ENCODE data around the gene EGF. TPM values are rescaled to one million over a fixed set of nuclear protein-coding genes. Genes with fewer than 3 reads are reported as not detected.
"Not testable (repeated sequence)": the region's sequence is repeated elsewhere in the genome, so short reads cannot be mapped to it uniquely, and the experiment has no call there.

Gene EGF
- total RNA-seq, 2 donors from 2014 or later: not detected

DNA sequence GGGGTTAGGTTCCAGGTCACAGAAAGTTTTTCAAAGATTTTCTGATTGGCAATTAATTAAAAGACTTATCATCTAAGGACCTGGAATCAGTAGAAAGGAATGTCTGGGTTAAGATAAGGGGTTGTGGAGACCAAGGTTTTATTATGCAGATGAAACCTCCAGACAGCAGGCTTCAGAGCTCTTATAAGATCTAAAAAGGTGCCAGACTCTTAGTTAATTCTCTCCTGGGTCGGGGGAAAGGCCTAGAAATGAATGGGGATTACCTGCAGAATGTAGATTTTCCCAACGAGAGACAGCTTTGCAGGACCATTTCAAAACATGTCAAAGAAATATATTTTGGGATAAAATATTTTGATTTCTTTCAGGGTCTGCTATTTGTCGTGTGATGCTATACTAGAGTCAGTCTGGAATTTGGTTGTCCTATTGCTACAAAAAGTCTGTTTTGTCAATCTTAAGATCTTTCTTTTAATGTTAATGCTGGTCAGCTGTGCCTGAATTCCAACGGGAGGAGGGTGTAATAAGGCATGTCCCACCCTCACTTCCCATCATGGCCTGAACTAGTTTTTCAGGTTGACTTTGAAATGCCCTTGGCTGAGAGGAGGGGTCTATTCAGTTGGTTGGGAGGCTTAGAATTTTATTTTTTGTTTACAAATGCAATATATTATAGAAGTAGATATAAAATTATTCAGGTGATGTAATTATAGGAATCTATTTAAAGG is 15.8 kb downstream of the EGF start:
- Mint-ChIP-seq H3K27me3 (ENCODE audit: low read depth) (no peaks in the 10 kb centered on the region), H3K4me1 (ENCODE audit: low read depth) (peaks cover 6% of the 10 kb centered on the region), H3K4me3 (no peak overlapping the region), H3K27ac (no peak overlapping the region), H3K36me3 (ENCODE audit: insufficient read depth in 2 of 2) (no peaks in the 10 kb centered on the region), H3K9me3 (no peaks in the 10 kb centered on the region)
- ATAC-seq (replicated peaks in 1 of 2) (no peak), DNase-seq (no peak)

DNA sequence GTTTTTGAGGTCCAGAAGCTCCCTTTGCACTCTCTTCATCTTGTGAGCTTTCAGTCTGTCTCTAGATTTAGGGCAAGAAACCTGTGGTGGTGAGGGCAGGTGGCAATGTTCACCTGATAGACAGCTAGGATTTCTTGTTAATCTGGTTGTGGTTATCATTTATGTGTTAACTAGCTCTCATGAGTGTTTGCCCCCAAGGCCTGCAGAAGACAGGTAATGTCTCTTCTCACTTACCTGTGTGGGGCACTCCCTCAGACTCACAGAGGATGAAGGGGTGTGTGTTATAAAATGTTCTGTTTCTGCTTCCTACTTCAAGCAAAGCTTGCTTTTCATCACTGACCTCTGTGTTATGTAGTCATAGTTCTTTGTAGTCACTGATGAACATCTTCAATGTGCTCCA is 17.8 kb downstream of the EGF start:
- ATAC-seq (replicated peaks in 1 of 2): no peak
- Mint-ChIP-seq H3K36me3 (ENCODE audit: insufficient read depth in 2 of 2) (no peaks in the 10 kb centered on the region), H3K4me3 (no peak overlapping the region), H3K27ac (no peak overlapping the region), H3K27me3 (ENCODE audit: low read depth) (no peaks in the 10 kb centered on the region), H3K4me1 (ENCODE audit: low read depth) (peaks cover 6% of the 10 kb centered on the region), H3K9me3 (peaks cover 0 to 2% of the 10 kb centered on the region in 2 donors)
- DNase-seq: no peak

DNA sequence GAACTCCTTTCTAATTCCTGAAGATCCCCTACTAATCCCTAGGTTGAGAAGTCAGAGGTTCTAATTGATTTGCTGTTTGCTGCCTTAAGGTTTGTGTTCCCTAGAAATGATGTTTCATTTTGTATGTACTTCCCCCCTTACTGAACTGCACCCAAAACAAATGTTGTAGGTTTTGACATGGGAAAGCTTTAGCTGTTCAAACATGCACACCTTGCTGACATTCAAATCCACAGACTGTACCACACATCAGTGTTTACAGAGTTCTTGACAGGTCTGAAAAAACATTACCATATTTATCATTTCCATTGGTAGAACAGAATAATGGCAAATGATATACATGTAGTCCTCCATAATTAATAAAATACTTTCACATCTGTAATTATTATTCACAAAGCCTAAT is 18.2 kb downstream of the EGF start:
- no peak for DNase-seq
- peaks cover 0 to 2% of the 10 kb centered on the region in 2 donors for H3K9me3 Mint-ChIP-seq
- no peaks in the 10 kb centered on the region for H3K36me3 Mint-ChIP-seq (ENCODE audit: insufficient read depth in 2 of 2)
- no peak for ATAC-seq (replicated peaks in 1 of 2)
- H3K27ac Mint-ChIP-seq: no peak overlapping the region
- peaks cover 6% of the 10 kb centered on the region for H3K4me1 Mint-ChIP-seq (ENCODE audit: low read depth)
- H3K27me3 Mint-ChIP-seq (ENCODE audit: low read depth): no peaks in the 10 kb centered on the region
- no peak overlapping the region for H3K4me3 Mint-ChIP-seq

DNA sequence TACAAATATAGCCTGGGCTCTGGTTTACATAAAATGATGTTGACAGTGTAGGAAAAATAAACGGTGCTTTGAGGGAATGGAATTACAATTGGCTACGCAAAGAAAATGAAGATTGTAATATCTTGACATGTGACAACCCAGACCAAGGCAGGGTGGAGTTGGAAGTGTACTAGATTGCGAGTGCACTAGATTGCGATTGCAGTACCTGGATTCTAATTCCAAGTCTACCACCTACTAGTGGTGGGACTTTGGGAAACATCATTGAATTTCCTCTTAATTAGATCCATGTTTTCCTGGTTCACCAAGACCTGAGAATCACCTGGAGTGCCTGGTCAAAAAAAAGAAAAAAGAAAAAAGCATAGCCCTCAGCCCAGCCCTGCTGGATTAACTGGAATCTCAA is 18.6 kb downstream of the EGF start:
- no peaks in the 10 kb centered on the region for H3K27me3 Mint-ChIP-seq (ENCODE audit: low read depth)
- peaks cover 6% of the 10 kb centered on the region for H3K4me1 Mint-ChIP-seq (ENCODE audit: low read depth)
- H3K9me3 Mint-ChIP-seq: peaks cover 0 to 2% of the 10 kb centered on the region in 2 donors
- DNase-seq: no peak
- no peak overlapping the region for H3K27ac Mint-ChIP-seq
- no peak for ATAC-seq (replicated peaks in 1 of 2)
- no peaks in the 10 kb centered on the region for H3K36me3 Mint-ChIP-seq (ENCODE audit: insufficient read depth in 2 of 2)
- H3K4me3 Mint-ChIP-seq: no peak overlapping the region

DNA sequence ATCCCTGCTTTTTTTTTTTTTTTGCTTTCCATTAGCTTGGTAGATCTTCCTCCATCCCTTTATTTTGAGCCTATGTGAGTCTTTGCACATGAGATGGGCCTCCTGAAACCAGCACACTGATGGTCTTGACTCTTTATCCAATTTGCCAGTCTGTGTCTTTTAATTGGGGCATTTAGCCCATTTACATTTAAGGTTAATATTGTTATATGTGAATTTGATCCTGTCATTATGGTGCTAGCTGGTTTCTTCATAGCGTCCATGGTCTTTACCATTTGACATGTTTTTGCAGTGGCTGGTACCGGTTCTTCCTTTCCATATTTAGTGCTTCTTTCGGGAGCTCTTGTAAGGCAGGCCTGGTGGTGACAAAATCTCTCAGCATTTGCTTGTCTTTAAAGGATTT is 24.7 kb downstream of the EGF start:
- not testable (repeated sequence) for H3K36me3 Mint-ChIP-seq (ENCODE audit: insufficient read depth in 2 of 2); H3K27ac Mint-ChIP-seq; DNase-seq; H3K4me1 Mint-ChIP-seq (ENCODE audit: low read depth); ATAC-seq (replicated peaks in 1 of 2); H3K9me3 Mint-ChIP-seq; H3K4me3 Mint-ChIP-seq
- peaks cover 23% of the 10 kb centered on the region for H3K27me3 Mint-ChIP-seq (ENCODE audit: low read depth)

DNA sequence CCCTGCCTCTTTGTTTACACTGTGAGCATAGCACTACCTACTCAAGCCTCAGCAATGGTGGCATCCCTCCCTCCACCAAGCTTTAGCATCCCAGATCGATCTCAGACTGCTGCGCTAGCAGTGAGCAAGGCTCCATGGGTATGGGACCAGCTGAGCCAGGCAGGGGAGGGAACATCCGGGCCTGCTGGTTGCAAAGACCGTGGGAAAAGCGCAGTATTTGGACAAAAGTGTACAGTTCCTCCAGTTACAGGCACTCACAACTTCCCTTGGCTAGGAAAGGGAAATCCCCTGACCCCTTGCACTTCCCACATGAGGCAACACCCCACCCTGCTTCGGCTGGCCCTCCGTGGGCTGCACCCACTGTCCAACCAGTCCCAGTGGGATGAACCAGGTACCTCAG is 26.5 kb downstream of the EGF start:
- ATAC-seq (replicated peaks in 1 of 2) (no peak), DNase-seq (no peak)
- H3K36me3 Mint-ChIP-seq (ENCODE audit: insufficient read depth in 2 of 2): no peaks in the 10 kb centered on the region
- peaks cover 23% of the 10 kb centered on the region for H3K27me3 Mint-ChIP-seq (ENCODE audit: low read depth)
- H3K9me3 Mint-ChIP-seq: peaks cover 0 to 1% of the 10 kb centered on the region in 2 donors
- no peak overlapping the region for H3K27ac Mint-ChIP-seq
- no peak overlapping the region for H3K4me3 Mint-ChIP-seq
- no peaks in the 10 kb centered on the region for H3K4me1 Mint-ChIP-seq (ENCODE audit: low read depth)

GRCh38 chr4:109942292-109942926 is 29.7 kb downstream of the EGF start:
- no peak overlapping the region for H3K27ac Mint-ChIP-seq
- DNase-seq: no peak
- peaks cover 20% of the 10 kb centered on the region for H3K4me1 Mint-ChIP-seq (ENCODE audit: low read depth)
- no peak for ATAC-seq (replicated peaks in 1 of 2)
- H3K27me3 Mint-ChIP-seq (ENCODE audit: low read depth): peaks cover 13% of the 10 kb centered on the region
- peaks cover 0 to 1% of the 10 kb centered on the region in 2 donors for H3K9me3 Mint-ChIP-seq
- no peaks in the 10 kb centered on the region for H3K36me3 Mint-ChIP-seq (ENCODE audit: insufficient read depth in 2 of 2)
- H3K4me3 Mint-ChIP-seq: no peak overlapping the region

GRCh38 chr4:109943745-109944144 is 31.1 kb downstream of the EGF start:
- ATAC-seq (replicated peaks in 1 of 2): no peak

GRCh38 chr4:109944591-109944990 is 31.9 kb downstream of the EGF start:
- peaks cover 41% of the 10 kb centered on the region for H3K4me1 Mint-ChIP-seq (ENCODE audit: low read depth)
- H3K27me3 Mint-ChIP-seq (ENCODE audit: low read depth): no peaks in the 10 kb centered on the region
- ATAC-seq (replicated peaks in 1 of 2) (no peak), DNase-seq (no peak)
- H3K4me3 Mint-ChIP-seq: no peak overlapping the region
- H3K36me3 Mint-ChIP-seq (ENCODE audit: insufficient read depth in 2 of 2): no peaks in the 10 kb centered on the region
- H3K27ac Mint-ChIP-seq: no peak overlapping the region
- H3K9me3 Mint-ChIP-seq: no peaks in the 10 kb centered on the region

More at GRCh38 chr4:109943745-109944144, 31.1 kb downstream of the EGF start:
- Mint-ChIP-seq H3K4me3 (no peak overlapping the region), H3K4me1 (ENCODE audit: low read depth) (peaks cover 33% of the 10 kb centered on the region), H3K27me3 (ENCODE audit: low read depth) (peaks cover 3% of the 10 kb centered on the region), H3K27ac (no peak overlapping the region), H3K9me3 (no peaks in the 10 kb centered on the region), H3K36me3 (ENCODE audit: insufficient read depth in 2 of 2) (no peaks in the 10 kb centered on the region)
- DNase-seq: no peak

GRCh38 chr4:109945056-109945455 is 32.4 kb downstream of the EGF start:
- Mint-ChIP-seq H3K27me3 (ENCODE audit: low read depth) (no peaks in the 10 kb centered on the region), H3K4me1 (ENCODE audit: low read depth) (peaks cover 45% of the 10 kb centered on the region), H3K36me3 (ENCODE audit: insufficient read depth in 2 of 2) (no peaks in the 10 kb centered on the region), H3K27ac (peak overlapping the region; percentile 81), H3K4me3 (peak overlapping the region in 1 of 2 donors; percentile 29), H3K9me3 (no peaks in the 10 kb centered on the region)
- DNase-seq: peak; percentile 40 to 63
- ATAC-seq (replicated peaks in 1 of 2): peak; percentile 54 to 56

DNA sequence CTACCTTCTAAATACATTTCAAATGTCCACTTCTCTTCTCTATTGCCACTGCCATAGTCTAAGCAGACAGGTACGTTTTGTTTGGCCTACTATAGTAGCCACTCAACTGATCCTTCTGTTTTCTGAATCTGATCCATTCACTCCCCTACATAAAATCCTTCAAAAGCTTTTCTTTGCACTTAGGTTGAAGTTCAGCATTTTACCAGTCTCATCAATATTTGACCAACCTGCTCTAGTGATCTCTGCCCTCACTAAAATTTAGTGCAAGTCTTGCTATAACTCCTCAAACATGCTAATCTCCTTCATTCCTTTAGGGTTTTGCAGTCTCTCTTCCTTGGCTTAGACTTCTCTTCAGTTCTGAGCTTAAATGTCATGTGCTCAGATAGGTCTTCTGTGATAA is 33.4 kb downstream of the EGF start:
- H3K36me3 Mint-ChIP-seq (ENCODE audit: insufficient read depth in 2 of 2): no peaks in the 10 kb centered on the region
- no peaks in the 10 kb centered on the region for H3K27me3 Mint-ChIP-seq (ENCODE audit: low read depth)
- DNase-seq (no peak), ATAC-seq (replicated peaks in 1 of 2) (no peak)
- H3K27ac Mint-ChIP-seq: no peak overlapping the region
- no peaks in the 10 kb centered on the region for H3K9me3 Mint-ChIP-seq
- peaks cover 53% of the 10 kb centered on the region for H3K4me1 Mint-ChIP-seq (ENCODE audit: low read depth)
- no peak overlapping the region for H3K4me3 Mint-ChIP-seq

- H3K9me3 Mint-ChIP-seq: no peaks in the 10 kb centered on the region
- H3K4me3 Mint-ChIP-seq: peak overlapping the region; percentile 44 to 81
- peak overlapping the region; percentile 81 for H3K27ac Mint-ChIP-seq
- H3K36me3 Mint-ChIP-seq (ENCODE audit: insufficient read depth in 2 of 2): no peaks in the 10 kb centered on the region
- H3K4me1 Mint-ChIP-seq (ENCODE audit: low read depth): peaks cover 53% of the 10 kb centered on the region
- H3K27me3 Mint-ChIP-seq (ENCODE audit: low read depth): peaks cover 6% of the 10 kb centered on the region
- ATAC-seq (replicated peaks in 1 of 2) (peak; percentile 86 to 87), DNase-seq (peak in 1 of 2 donors; percentile 15)
Observed at GRCh38 chr4:109947457-109947856, 34.8 kb downstream of the EGF start.

DNA sequence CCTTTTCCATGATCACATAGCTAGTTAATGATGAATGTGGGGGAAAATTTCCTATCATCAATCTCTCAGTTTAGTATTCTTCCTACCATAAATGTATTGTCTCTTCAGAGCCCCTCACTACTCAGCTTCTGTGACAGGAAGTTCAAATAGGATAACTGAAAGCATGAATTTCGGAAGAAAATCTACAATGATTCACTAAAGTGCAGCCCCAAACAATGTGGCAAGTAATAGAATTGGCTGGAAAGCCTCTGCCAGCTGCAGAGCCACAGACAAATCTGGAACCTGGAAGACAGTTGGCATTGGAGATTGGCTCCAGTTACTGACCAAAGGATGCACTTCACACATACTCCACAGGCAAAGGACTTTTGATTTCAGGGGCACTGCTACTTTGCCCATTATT is 35.2 kb downstream of the EGF start:
- DNase-seq (no peak), ATAC-seq (replicated peaks in 1 of 2) (peak; percentile 50 to 54)
- no peaks in the 10 kb centered on the region for H3K9me3 Mint-ChIP-seq
- peaks cover 10% of the 10 kb centered on the region for H3K27me3 Mint-ChIP-seq (ENCODE audit: low read depth)
- H3K36me3 Mint-ChIP-seq (ENCODE audit: insufficient read depth in 2 of 2): no peaks in the 10 kb centered on the region
- H3K27ac Mint-ChIP-seq: peak overlapping the region; percentile 81
- H3K4me1 Mint-ChIP-seq (ENCODE audit: low read depth): peaks cover 53% of the 10 kb centered on the region
- peak overlapping the region; percentile 44 to 81 for H3K4me3 Mint-ChIP-seq
